ENCODE results near the gene TOR4A. TPM values are rescaled to one million over a fixed set of nuclear protein-coding genes. Genes with fewer than 3 reads are reported as not detected.

TOR4A gene
- total and polyA plus RNA-seq, 4 donors = 1.3 to 3.5 (median 2.3) TPM

- 51% methylated on average over 3 of the region's 3 CpGs for WGBS (ENCODE audit: insufficient coverage)
- Histone ChIP-seq H3K27me3 (ENCODE audit: control insufficient read depth, insufficient read depth, low read length) (peaks cover 8% of the 10 kb centered on the region), H3K4me3 (ENCODE audit: low read depth, low read length) (no peak overlapping the region), H3K27ac (ENCODE audit: low read depth, low read length) (no peak overlapping the region), H3K36me3 (ENCODE audit: control insufficient read depth, insufficient read depth, low read length) (peaks cover 92% of the 10 kb centered on the region), H3K9me3 (ENCODE audit: control insufficient read depth, insufficient read depth, low read length) (no peaks in the 10 kb centered on the region), H3K4me1 (ENCODE audit: control insufficient read depth, insufficient read depth, low read length) (peaks cover 15% of the 10 kb centered on the region)
- DNase-seq (ENCODE audit: low read depth in 4 of 6, low spot score in 6 of 6) = no peak
These were observed 5.8 kb upstream of the TOR4A start for GRCh38 chr9:137271696-137272076.

- peaks cover 16% of the 10 kb centered on the region for H3K27me3 ChIP-seq (ENCODE audit: control insufficient read depth, insufficient read depth, low read length)
- H3K9me3 ChIP-seq (ENCODE audit: control insufficient read depth, insufficient read depth, low read length) = no peaks in the 10 kb centered on the region
- peaks cover 23% of the 10 kb centered on the region for H3K4me1 ChIP-seq (ENCODE audit: control insufficient read depth, insufficient read depth, low read length)
- no peak overlapping the region for H3K27ac ChIP-seq (ENCODE audit: low read depth, low read length)
- H3K4me3 ChIP-seq (ENCODE audit: low read depth, low read length) = no peak overlapping the region
- WGBS (ENCODE audit: insufficient coverage) = 92% methylated on average over 39 of the region's 39 CpGs
- H3K36me3 ChIP-seq (ENCODE audit: control insufficient read depth, insufficient read depth, low read length) = peaks cover 85% of the 10 kb centered on the region
- DNase-seq (ENCODE audit: low read depth in 4 of 6, low spot score in 6 of 6) = no peak
These were observed 5.1 kb upstream of the TOR4A start for GRCh38 chr9:137272241-137273094.

- Histone ChIP-seq H3K27me3 (ENCODE audit: control insufficient read depth, insufficient read depth, low read length) (peaks cover 22% of the 10 kb centered on the region), H3K4me3 (ENCODE audit: low read depth, low read length) (no peak overlapping the region), H3K36me3 (ENCODE audit: control insufficient read depth, insufficient read depth, low read length) (peaks cover 78% of the 10 kb centered on the region), H3K4me1 (ENCODE audit: control insufficient read depth, insufficient read depth, low read length) (peaks cover 29% of the 10 kb centered on the region), H3K27ac (ENCODE audit: low read depth, low read length) (no peak overlapping the region), H3K9me3 (ENCODE audit: control insufficient read depth, insufficient read depth, low read length) (no peaks in the 10 kb centered on the region)
- 83% methylated on average over 13 of the region's 13 CpGs for WGBS (ENCODE audit: insufficient coverage)
- peak in 1 of 6 donors; percentile 0 for DNase-seq (ENCODE audit: low read depth in 4 of 6, low spot score in 6 of 6)
These were observed 4.4 kb upstream of the TOR4A start for GRCh38 chr9:137273095-137273490.

- H3K9me3 ChIP-seq (ENCODE audit: control insufficient read depth, insufficient read depth, low read length) = no peaks in the 10 kb centered on the region
- no peak overlapping the region for H3K4me3 ChIP-seq (ENCODE audit: low read depth, low read length)
- DNase-seq (ENCODE audit: low read depth in 4 of 6, low spot score in 6 of 6) = peak in 1 of 6 donors; percentile 0
- H3K27me3 ChIP-seq (ENCODE audit: control insufficient read depth, insufficient read depth, low read length) = peaks cover 27% of the 10 kb centered on the region
- peaks cover 72% of the 10 kb centered on the region for H3K36me3 ChIP-seq (ENCODE audit: control insufficient read depth, insufficient read depth, low read length)
- H3K27ac ChIP-seq (ENCODE audit: low read depth, low read length) = no peak overlapping the region
- WGBS (ENCODE audit: insufficient coverage) = 88% methylated on average over 15 of the region's 15 CpGs
- H3K4me1 ChIP-seq (ENCODE audit: control insufficient read depth, insufficient read depth, low read length) = peaks cover 30% of the 10 kb centered on the region
These were observed 3.8 kb upstream of the TOR4A start for GRCh38 chr9:137273611-137274320.

- Histone ChIP-seq H3K4me3 (ENCODE audit: low read depth, low read length) (no peak overlapping the region), H3K27me3 (ENCODE audit: control insufficient read depth, insufficient read depth, low read length) (peaks cover 37% of the 10 kb centered on the region), H3K36me3 (ENCODE audit: control insufficient read depth, insufficient read depth, low read length) (peaks cover 64% of the 10 kb centered on the region), H3K9me3 (ENCODE audit: control insufficient read depth, insufficient read depth, low read length) (no peaks in the 10 kb centered on the region), H3K4me1 (ENCODE audit: control insufficient read depth, insufficient read depth, low read length) (peaks cover 30% of the 10 kb centered on the region), H3K27ac (ENCODE audit: low read depth, low read length) (no peak overlapping the region)
- DNase-seq (ENCODE audit: low read depth in 4 of 6, low spot score in 6 of 6) = peak in 1 of 6 donors; percentile 0
- WGBS (ENCODE audit: insufficient coverage) = 95% methylated on average over 9 of the region's 10 CpGs
These were observed 2.3 kb upstream of the TOR4A start for GRCh38 chr9:137275203-137275587.

- H3K4me3 ChIP-seq (ENCODE audit: low read depth, low read length) = no peak overlapping the region
- peaks cover 43% of the 10 kb centered on the region for H3K27me3 ChIP-seq (ENCODE audit: control insufficient read depth, insufficient read depth, low read length)
- peaks cover 58% of the 10 kb centered on the region for H3K36me3 ChIP-seq (ENCODE audit: control insufficient read depth, insufficient read depth, low read length)
- no peak overlapping the region for H3K27ac ChIP-seq (ENCODE audit: low read depth, low read length)
- H3K4me1 ChIP-seq (ENCODE audit: control insufficient read depth, insufficient read depth, low read length) = peaks cover 36% of the 10 kb centered on the region
- H3K9me3 ChIP-seq (ENCODE audit: control insufficient read depth, insufficient read depth, low read length) = no peaks in the 10 kb centered on the region
- DNase-seq (ENCODE audit: low read depth in 4 of 6, low spot score in 6 of 6) = peak in 1 of 6 donors; percentile 2
- 80% methylated on average over 24 of the region's 24 CpGs for WGBS (ENCODE audit: insufficient coverage)
These were observed 1.7 kb upstream of the TOR4A start for GRCh38 chr9:137275588-137276472.

- H3K4me1 ChIP-seq (ENCODE audit: control insufficient read depth, insufficient read depth, low read length) = peaks cover 39% of the 10 kb centered on the region
- peaks cover 49% of the 10 kb centered on the region for H3K36me3 ChIP-seq (ENCODE audit: control insufficient read depth, insufficient read depth, low read length)
- WGBS (ENCODE audit: insufficient coverage) = 47% methylated on average over 21 of the region's 30 CpGs
- no peak overlapping the region for H3K4me3 ChIP-seq (ENCODE audit: low read depth, low read length)
- DNase-seq (ENCODE audit: low read depth in 4 of 6, low spot score in 6 of 6) = peak in 1 of 6 donors; percentile 67
- H3K9me3 ChIP-seq (ENCODE audit: control insufficient read depth, insufficient read depth, low read length) = no peaks in the 10 kb centered on the region
- H3K27ac ChIP-seq (ENCODE audit: low read depth, low read length) = peak overlapping the region; percentile 52
- peaks cover 49% of the 10 kb centered on the region for H3K27me3 ChIP-seq (ENCODE audit: control insufficient read depth, insufficient read depth, low read length)
These were observed 825 bp upstream of the TOR4A start for GRCh38 chr9:137276473-137277328.

- Histone ChIP-seq H3K4me3 (ENCODE audit: low read depth, low read length) (peak overlapping the region; percentile 36), H3K27ac (ENCODE audit: low read depth, low read length) (peak overlapping the region; percentile 52), H3K36me3 (ENCODE audit: control insufficient read depth, insufficient read depth, low read length) (peaks cover 34% of the 10 kb centered on the region), H3K9me3 (ENCODE audit: control insufficient read depth, insufficient read depth, low read length) (no peaks in the 10 kb centered on the region), H3K27me3 (ENCODE audit: control insufficient read depth, insufficient read depth, low read length) (peaks cover 54% of the 10 kb centered on the region), H3K4me1 (ENCODE audit: control insufficient read depth, insufficient read depth, low read length) (peaks cover 39% of the 10 kb centered on the region)
- WGBS (ENCODE audit: insufficient coverage) = 7% methylated on average over 53 of the region's 54 CpGs
- peak in 1 of 6 donors; percentile 7 for DNase-seq (ENCODE audit: low read depth in 4 of 6, low spot score in 6 of 6)
These were observed 655 bp downstream of the TOR4A start for GRCh38 chr9:137278061-137278701.
